ENCODE measurements around the gene A3GALT2. TPM values are rescaled to one million over a fixed set of nuclear protein-coding genes. Genes with fewer than 3 reads are reported as not detected.
"Not testable (repeated sequence)": the region's sequence is repeated elsewhere in the genome, so short reads cannot be mapped to it uniquely, and the experiment has no call there.

The A3GALT2 gene
- total RNA-seq, 3 donors from 2014 or later = not detected

- DNase-seq (peak in 1 of 3 donors; percentile 3), ATAC-seq (no peak)
- no peaks in the 10 kb centered on the region for H3K9me3 ChIP-seq
- no peak overlapping the region for H3K4me3 ChIP-seq
- no peaks in the 10 kb centered on the region for H3K4me1 ChIP-seq (ENCODE audit: low read depth)
- intact Hi-C loops (cut with DNase I, micrococcal nuclease) = no loop called here
- TF ChIP-seq, protein P1, sequence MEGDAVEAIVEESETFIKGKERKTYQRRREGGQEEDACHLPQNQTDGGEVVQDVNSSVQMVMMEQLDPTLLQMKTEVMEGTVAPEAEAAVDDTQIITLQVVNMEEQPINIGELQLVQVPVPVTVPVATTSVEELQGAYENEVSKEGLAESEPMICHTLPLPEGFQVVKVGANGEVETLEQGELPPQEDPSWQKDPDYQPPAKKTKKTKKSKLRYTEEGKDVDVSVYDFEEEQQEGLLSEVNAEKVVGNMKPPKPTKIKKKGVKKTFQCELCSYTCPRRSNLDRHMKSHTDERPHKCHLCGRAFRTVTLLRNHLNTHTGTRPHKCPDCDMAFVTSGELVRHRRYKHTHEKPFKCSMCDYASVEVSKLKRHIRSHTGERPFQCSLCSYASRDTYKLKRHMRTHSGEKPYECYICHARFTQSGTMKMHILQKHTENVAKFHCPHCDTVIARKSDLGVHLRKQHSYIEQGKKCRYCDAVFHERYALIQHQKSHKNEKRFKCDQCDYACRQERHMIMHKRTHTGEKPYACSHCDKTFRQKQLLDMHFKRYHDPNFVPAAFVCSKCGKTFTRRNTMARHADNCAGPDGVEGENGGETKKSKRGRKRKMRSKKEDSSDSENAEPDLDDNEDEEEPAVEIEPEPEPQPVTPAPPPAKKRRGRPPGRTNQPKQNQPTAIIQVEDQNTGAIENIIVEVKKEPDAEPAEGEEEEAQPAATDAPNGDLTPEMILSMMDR (IDR thresholded peaks at IDR 0.05) = no peak
- no peaks in the 10 kb centered on the region for H3K36me3 ChIP-seq (ENCODE audit: low read depth)
Measured at GRCh38 chr1:33317354-33317753, 3.5 kb downstream of the A3GALT2 start.

DNA sequence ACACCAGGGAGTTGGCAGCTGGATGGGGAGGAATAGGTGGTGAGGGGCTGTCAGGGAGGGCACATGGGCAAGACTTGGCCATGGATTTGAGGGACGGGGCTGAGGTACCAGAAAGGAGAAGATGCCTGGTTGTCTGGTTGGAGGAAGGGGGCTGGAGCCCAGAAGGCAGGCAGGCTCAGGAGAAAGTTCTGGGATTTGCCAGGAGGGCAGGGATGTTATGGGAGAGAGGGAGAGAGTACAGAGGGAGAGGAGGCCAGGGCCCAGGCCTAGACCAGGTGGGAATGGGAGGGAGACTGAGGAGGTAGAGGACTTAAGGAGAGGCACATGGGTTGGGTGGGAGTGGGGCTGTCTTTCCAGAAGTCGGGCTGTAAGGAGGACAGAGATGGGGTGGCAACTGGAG, 4.3 kb downstream of the A3GALT2 start:
- intact Hi-C loops (cut with DNase I, micrococcal nuclease) = no loop called here
- peak in 1 of 3 donors; percentile 8 for DNase-seq
- no peak for ATAC-seq
- Histone ChIP-seq H3K4me1 (ENCODE audit: low read depth) (no peaks in the 10 kb centered on the region), H3K4me3 (no peak overlapping the region), H3K9me3 (no peaks in the 10 kb centered on the region), H3K36me3 (ENCODE audit: low read depth) (no peaks in the 10 kb centered on the region)
- TF ChIP-seq, protein P1 (IDR thresholded peaks at IDR 0.05) = no peak

DNA sequence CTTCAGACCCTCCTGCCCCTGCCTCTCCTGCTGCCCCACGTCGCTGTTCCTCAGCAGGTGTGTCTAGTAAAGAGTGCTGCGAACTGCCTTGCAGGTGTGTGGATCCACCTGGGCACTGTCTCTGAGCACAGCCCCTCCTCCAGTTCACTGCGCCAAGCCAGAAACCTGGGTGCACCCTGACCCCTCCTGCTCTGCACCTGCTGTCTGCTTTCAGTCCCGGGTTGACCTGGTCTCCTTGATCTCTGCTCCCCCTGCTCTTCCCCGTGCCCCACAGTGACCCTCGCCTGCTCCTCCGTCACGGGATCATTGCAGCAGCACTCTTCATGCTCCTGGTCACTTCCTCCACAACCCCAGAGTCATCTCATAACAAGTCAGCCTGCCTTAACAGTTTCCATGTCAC, 6.5 kb downstream of the A3GALT2 start:
- TF ChIP-seq, protein P1 (IDR thresholded peaks at IDR 0.05) = no peak
- H3K9me3 ChIP-seq = no peaks in the 10 kb centered on the region
- H3K4me1 ChIP-seq (ENCODE audit: low read depth) = no peaks in the 10 kb centered on the region
- ATAC-seq (no peak), DNase-seq (peak in 1 of 3 donors; percentile 22)
- no peak overlapping the region for H3K4me3 ChIP-seq
- intact Hi-C loops (cut with DNase I, micrococcal nuclease) = no loop called here
- no peaks in the 10 kb centered on the region for H3K36me3 ChIP-seq (ENCODE audit: low read depth)

GRCh38 chr1:33312413-33312749, 8.5 kb downstream of the A3GALT2 start:
- intact Hi-C loops (cut with DNase I, micrococcal nuclease) = no loop called here
- peak in 1 of 3 donors; percentile 25 for DNase-seq
- no peaks in the 10 kb centered on the region for H3K36me3 ChIP-seq (ENCODE audit: low read depth)
- no peaks in the 10 kb centered on the region for H3K9me3 ChIP-seq
- TF ChIP-seq, protein P1 (IDR thresholded peaks at IDR 0.05) = no peak
- H3K4me1 ChIP-seq (ENCODE audit: low read depth) = no peaks in the 10 kb centered on the region
- H3K4me3 ChIP-seq = no peak overlapping the region
- no peak for ATAC-seq

GRCh38 chr1:33311706-33312412, 9.0 kb downstream of the A3GALT2 start:
- no peaks in the 10 kb centered on the region for H3K9me3 ChIP-seq
- TF ChIP-seq, protein P1 (IDR thresholded peaks at IDR 0.05) = no peak
- no peaks in the 10 kb centered on the region for H3K36me3 ChIP-seq (ENCODE audit: low read depth)
- no peak for DNase-seq
- no peak overlapping the region for H3K4me3 ChIP-seq
- no peaks in the 10 kb centered on the region for H3K4me1 ChIP-seq (ENCODE audit: low read depth)
- intact Hi-C loops (cut with DNase I, micrococcal nuclease) = no loop called here
- ATAC-seq = no peak

GRCh38 chr1:33310702-33311101, 10.2 kb downstream of the A3GALT2 start:
- ATAC-seq (no peak), DNase-seq (no peak)
- TF ChIP-seq, protein P1 (IDR thresholded peaks at IDR 0.05) = no peak
- Histone ChIP-seq H3K4me1 (ENCODE audit: low read depth) (no peaks in the 10 kb centered on the region), H3K36me3 (ENCODE audit: low read depth) (no peaks in the 10 kb centered on the region), H3K9me3 (no peaks in the 10 kb centered on the region), H3K4me3 (no peak overlapping the region)
- intact Hi-C loops (cut with DNase I, micrococcal nuclease) = no loop called here

DNA sequence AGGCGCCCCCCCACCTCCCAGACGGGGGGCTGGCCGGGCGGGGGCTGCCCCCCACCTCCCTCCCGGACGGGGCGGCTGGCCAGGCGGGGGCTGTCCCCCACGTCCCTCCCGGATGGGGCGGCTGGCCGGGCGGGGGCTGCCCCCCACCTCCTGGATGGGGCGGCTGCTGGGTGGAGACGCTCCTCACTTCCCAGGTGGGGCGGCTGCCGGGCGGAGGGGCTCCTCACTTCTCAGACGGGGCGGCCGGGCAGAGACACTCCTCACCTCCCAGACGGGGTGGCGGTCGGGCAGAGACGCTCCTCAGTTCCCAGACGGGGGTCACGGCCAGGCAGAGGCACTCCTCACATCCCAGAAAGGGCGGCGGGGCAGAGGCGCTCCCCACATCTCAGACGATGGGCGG, 11.5 kb downstream of the A3GALT2 start:
- intact Hi-C loops (cut with DNase I, micrococcal nuclease); DNase-seq; H3K36me3 ChIP-seq (ENCODE audit: low read depth); H3K4me3 ChIP-seq; H3K4me1 ChIP-seq (ENCODE audit: low read depth); ATAC-seq; H3K9me3 ChIP-seq: not testable (repeated sequence)

Measured in mucosa of descending colon (tissue), 3 donors.